GM18867 (cell line): Measurements from ENCODE around the gene PEX10.

Experiments used
- ATAC-seq: cut with Tn5 transposase; IDR thresholded peaks from one replicate; pipeline ENCODE4 v1.9.1; 2021; ENCODE audit warnings: mild to moderate bottlenecking, moderate library complexity; ENCODE audit not compliant: unreplicated experiment

The PEX10 gene

DNA sequence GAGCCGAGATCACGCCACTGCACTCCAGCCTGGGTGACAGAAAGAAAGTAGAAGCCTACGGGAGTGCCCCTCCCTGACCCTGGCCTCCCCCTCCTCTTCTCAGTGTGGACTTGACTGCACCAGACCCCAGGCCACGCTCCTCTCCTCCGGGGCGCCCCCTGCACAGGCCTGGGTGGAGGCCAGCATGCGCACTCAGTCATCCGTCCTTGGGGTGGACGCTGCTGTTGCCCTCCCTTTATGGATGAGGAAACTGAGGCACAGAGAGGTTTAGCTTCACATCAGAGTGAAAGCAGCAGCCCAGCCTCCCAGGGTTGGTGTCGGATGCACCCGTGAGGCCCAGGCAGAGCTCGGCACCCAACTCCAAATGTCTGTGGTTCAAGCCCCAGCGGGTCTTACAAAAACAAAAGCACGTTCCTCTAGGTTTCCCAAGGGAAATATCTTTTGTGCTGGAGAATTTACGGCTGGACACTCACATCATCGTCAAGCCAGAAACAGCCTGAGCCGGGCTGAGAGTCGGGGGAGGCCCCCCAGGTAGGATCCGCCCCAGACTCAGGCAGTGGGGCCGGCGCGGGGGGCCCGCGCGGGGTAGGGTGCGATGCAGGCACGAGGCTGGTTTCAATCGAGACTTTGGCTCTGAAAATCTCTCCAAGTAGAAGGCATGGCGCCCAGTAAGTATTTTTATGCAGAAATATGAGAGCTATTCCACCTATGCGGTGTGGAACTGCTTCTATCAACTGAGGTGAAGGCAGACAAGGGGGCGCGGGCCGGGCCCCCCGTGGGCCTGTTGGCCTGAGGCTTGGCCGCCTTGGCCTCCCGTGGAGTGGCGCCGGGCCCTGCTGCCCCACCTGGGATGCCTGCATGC, 57.6 kb downstream of the PEX10 start:
- ATAC-seq = no peak
